ENCODE measurements around the gene RPUSD1. TPM values are rescaled to one million over a fixed set of nuclear protein-coding genes. Genes with fewer than 3 reads are reported as not detected.

The RPUSD1 gene
- total and polyA plus RNA-seq, 8 donors: 6.2 to 21.1 (median 9.8) TPM

DNA sequence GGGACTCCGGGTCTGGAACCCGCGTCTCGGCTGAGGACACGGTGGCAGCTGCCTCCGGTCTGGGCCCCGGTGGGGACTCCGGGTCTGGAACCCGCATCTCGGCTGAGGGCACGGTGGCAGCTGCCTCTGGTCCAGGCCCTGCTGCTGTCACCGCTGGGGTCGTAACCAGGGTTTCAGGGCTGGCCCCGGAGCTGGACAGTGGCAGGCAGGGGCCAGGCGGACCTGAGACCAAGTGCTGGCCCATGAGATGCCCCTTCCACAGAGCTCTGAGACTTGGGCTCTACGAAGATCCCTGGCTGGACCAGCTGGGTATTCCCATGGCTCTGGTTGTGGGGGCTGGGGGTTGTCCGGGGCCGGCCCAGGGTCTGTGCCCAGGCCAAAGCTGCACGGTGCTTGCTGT is 3.8 kb downstream of the RPUSD1 start:
- FAIRE-seq (no peak), DNase-seq (no peak), ATAC-seq (no peak)
- Histone ChIP-seq H3K9me3 (no peaks in the 10 kb centered on the region), H3K27me3 (no peaks in the 10 kb centered on the region), H3K4me3 (no peak overlapping the region), H3K36me3 (no peaks in the 10 kb centered on the region), H3K4me1 (peaks cover 0 to 13% (median 6%) of the 10 kb centered on the region in 3 donors), H3K27ac (no peak overlapping the region)
- WGBS, 2 donors: 75 to 77% methylated on average over 19 of the region's 19 CpGs
- TF ChIP-seq, protein P1, sequence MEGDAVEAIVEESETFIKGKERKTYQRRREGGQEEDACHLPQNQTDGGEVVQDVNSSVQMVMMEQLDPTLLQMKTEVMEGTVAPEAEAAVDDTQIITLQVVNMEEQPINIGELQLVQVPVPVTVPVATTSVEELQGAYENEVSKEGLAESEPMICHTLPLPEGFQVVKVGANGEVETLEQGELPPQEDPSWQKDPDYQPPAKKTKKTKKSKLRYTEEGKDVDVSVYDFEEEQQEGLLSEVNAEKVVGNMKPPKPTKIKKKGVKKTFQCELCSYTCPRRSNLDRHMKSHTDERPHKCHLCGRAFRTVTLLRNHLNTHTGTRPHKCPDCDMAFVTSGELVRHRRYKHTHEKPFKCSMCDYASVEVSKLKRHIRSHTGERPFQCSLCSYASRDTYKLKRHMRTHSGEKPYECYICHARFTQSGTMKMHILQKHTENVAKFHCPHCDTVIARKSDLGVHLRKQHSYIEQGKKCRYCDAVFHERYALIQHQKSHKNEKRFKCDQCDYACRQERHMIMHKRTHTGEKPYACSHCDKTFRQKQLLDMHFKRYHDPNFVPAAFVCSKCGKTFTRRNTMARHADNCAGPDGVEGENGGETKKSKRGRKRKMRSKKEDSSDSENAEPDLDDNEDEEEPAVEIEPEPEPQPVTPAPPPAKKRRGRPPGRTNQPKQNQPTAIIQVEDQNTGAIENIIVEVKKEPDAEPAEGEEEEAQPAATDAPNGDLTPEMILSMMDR (IDR thresholded peaks at IDR 0.05): no peak
- intact Hi-C loops (cut with DNase I): loop anchor here in 1 of 3 donors (10.0 kb wide), 1 partner anchor 80 kb away; the partner anchor contains the start of gene FBXL16

DNA sequence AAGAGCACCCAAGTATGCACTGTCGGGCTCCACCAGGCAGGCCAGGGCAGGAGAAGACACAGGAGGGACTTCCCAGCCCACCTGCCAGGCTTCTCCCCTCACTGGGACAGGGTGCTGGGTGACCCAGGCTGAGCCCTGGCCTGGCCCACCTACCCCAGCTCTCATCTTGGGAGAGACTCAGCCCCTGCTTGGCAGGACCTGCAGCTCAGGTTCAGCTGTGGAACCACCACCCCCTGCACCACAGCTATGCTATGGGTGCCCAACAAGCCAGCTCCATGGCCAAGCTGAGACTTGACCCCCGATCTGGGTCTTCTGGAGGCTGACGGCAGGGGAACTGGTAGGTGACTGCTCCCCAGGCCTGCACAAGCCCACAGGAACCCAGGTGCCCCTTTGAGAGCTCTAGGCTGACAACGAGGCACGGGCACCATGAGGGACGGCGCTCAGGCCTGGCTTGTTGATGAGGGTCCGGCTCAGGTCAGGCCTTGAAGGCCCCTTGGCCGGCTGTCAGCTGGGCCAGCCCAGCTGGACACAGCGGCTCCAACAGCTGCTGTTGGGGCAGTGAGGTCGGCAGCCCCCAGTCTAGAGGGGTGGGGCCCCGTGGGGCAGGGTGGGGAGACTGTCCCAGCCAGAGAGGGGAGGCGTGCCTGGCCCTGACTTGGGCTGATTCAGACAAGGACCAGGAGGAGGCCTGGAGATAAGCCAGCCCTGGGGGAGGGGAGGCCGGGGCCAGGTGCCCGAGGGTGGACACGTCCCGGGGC is 4.6 kb downstream of the RPUSD1 start:
- FAIRE-seq (no peak), DNase-seq (peak in 2 of 6 donors; percentile 52 to 64), ATAC-seq (no peak)
- no peaks in the 10 kb centered on the region for H3K36me3 ChIP-seq
- TF ChIP-seq, protein P1 (IDR thresholded peaks at IDR 0.05): no peak
- WGBS, 2 donors: 21 to 25% methylated on average over 17 of the region's 17 CpGs
- no peak overlapping the region for H3K27ac ChIP-seq
- no peak overlapping the region for H3K4me3 ChIP-seq
- H3K4me1 ChIP-seq: peaks cover 0 to 7% (median 6%) of the 10 kb centered on the region in 3 donors
- H3K9me3 ChIP-seq: no peaks in the 10 kb centered on the region
- intact Hi-C loops (cut with DNase I): loop anchor here in 1 of 3 donors (10.0 kb wide), 1 partner anchor 79 kb away; the partner anchor contains the start of gene FBXL16
- no peaks in the 10 kb centered on the region for H3K27me3 ChIP-seq

DNA sequence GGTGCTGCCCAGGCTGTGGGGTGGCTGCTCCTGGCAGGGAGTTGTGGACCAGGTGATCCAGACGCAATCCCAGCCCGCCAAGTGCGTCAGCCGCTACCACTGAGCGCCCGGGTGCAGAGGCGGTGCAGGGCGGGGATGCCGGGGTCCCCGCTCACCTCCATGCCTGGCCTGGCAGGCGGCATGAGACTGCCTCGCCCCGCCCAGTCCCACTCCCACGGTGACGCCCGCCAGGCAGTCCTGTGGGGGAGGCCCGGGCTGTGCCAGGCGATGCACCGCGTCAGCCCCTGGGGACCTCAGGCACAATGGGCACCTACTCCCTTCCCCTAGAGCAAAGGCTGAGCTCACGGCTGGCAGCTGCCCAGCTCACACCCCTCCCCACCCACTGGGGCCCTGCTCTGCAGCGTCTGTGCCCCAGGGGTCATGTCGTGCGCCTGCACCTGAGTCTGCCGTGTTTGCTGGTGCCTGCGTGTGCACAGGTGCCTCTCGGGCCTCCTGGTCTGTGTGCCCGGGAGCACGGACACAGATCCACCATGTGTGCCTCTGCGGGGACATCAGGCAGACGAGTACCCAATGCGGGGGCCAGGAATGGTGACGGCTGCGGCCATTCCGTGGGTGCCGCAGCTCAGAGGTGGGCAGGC is 5.3 kb downstream of the RPUSD1 start:
- DNase-seq (no peak), FAIRE-seq (no peak), ATAC-seq (no peak)
- intact Hi-C loops (cut with DNase I): loop anchor here in 1 of 3 donors (10.0 kb wide), 1 partner anchor 78 kb away; the partner anchor contains the start of gene FBXL16
- H3K27me3 ChIP-seq: no peaks in the 10 kb centered on the region
- no peaks in the 10 kb centered on the region for H3K9me3 ChIP-seq
- no peaks in the 10 kb centered on the region for H3K36me3 ChIP-seq
- peaks cover 0 to 7% (median 6%) of the 10 kb centered on the region in 3 donors for H3K4me1 ChIP-seq
- TF ChIP-seq, protein P1 (IDR thresholded peaks at IDR 0.05): no peak
- no peak overlapping the region for H3K4me3 ChIP-seq
- no peak overlapping the region for H3K27ac ChIP-seq
- 48 to 49% methylated on average over 34 to 36 of the region's 36 CpGs for WGBS, 2 donors

DNA sequence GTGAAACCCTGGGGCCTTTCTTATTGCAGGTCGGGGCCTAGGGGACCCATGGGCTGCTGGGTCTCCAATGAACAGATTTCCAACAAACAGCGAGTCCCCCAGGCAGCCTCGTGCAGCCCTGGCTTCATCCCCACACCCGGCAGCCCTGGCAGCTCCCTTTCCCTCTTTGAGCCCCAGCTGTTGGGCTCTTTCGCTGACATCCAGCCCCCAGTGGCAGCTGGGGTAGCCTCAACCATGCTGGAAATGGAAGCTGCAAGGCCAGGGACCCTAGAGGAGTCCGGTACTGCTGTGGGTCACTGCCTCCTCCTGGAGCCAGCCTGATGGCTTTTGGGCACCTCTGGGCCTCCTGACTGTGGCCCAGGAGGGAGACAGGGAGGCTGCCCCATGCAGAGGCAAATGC is 5.9 kb downstream of the RPUSD1 start:
- ATAC-seq (no peak), DNase-seq (no peak), FAIRE-seq (no peak)
- TF ChIP-seq, protein P1 (IDR thresholded peaks at IDR 0.05): no peak
- intact Hi-C loops (cut with DNase I): loop anchor here in 1 of 3 donors (10.0 kb wide), 1 partner anchor 77 kb away; the partner anchor contains the start of gene FBXL16
- no peaks in the 10 kb centered on the region for H3K9me3 ChIP-seq
- 43 to 54% methylated on average over 6 of the region's 6 CpGs for WGBS, 2 donors
- H3K27ac ChIP-seq: no peak overlapping the region
- H3K27me3 ChIP-seq: no peaks in the 10 kb centered on the region
- no peaks in the 10 kb centered on the region for H3K36me3 ChIP-seq
- H3K4me3 ChIP-seq: no peak overlapping the region
- H3K4me1 ChIP-seq: peaks cover 0 to 3% (median 3%) of the 10 kb centered on the region in 3 donors

All from pancreas (tissue), 10 donors.